Superior temporal gyrus (tissue), 1 donor: ENCODE measurements around the gene ERV3-1.
"Not testable (repeated sequence)": the region's sequence is repeated elsewhere in the genome, so short reads cannot be mapped to it uniquely, and the experiment has no call there.

Source experiments
- DNase-seq: peaks from one replicate; pipeline ENCODE4 v3.0.0-alpha.2; 2016; ENCODE audit errors: extremely low spot score

ERV3-1 gene

GRCh38 chr7:64944667-64945502 is 61.6 kb downstream of the ERV3-1 start:
- DNase-seq: not testable (repeated sequence)
